Measurements from ENCODE around the gene PIK3R3. TPM values are rescaled to one million over a fixed set of nuclear protein-coding genes. Genes with fewer than 3 reads are reported as not detected.

Gene PIK3R3
- total RNA-seq, 1 experiment from 2014 or later, result 12.4 TPM

DNA sequence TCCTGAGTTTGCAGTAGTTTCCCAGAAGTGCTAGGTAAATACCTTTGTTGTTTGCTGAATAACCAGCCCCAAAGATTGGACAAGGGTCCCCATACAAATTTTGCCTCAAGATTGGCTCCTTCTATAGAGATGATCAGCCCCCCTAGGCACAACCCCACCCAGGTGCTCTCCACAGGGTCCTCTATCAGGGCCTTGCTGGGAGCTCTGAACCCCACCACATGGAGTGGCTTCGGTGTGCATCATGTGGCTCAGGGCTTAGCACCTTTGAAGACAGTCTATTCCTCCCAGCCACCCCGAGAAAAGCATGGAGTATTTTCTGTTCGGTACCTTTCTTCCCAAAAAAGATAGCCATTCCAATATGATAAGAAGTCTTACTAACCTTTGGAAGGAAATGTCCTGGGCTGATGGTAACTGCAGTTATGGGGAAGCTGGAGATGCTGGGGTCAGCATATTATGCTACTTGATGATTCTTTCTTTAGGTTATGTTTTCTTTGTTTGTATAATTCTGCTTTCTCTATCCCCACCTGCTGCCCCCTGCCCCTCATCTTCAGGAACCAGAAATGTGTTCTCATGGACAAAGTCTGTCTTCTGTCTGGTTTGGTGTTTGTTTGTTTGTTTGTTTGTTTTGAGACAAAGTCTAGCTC, 37.5 kb upstream of the PIK3R3 start:
- H3K9ac ChIP-seq (ENCODE audit: extremely low read depth, insufficient read length, low read length), result no peak overlapping the region
- no peak overlapping the region for H2BK15ac ChIP-seq (ENCODE audit: low read depth, low read length)
- no peaks in the 10 kb centered on the region for H3K79me2 ChIP-seq (ENCODE audit: insufficient read depth, low read length)
- Mint-ChIP-seq H3K27ac (no peak overlapping the region), H3K9me3 (no peaks in the 10 kb centered on the region; a peak in 1 of 5 replicates), H3K4me3 (no peak overlapping the region), H3K27me3 (ENCODE audit: low read depth) (peaks cover 52% of the 10 kb centered on the region), H3K36me3 (ENCODE audit: insufficient read depth in 1 of 3, low read depth in 3 of 3) (no peaks in the 10 kb centered on the region; a peak in 1 of 7 replicates), H3K4me1 (peaks cover 15 to 28% of the 10 kb centered on the region in 2 experiments)
- H3K18ac ChIP-seq (ENCODE audit: insufficient read length, low read depth, low read length), result no peak overlapping the region
- no peaks in the 10 kb centered on the region for H3K23me2 ChIP-seq (ENCODE audit: insufficient read length, low read depth, low read length, poor library complexity, severe bottlenecking)
- H2BK20ac ChIP-seq (ENCODE audit: low read depth, low read length, poor library complexity, severe bottlenecking), result no peak overlapping the region
- no peak overlapping the region for H3K4me2 ChIP-seq (ENCODE audit: insufficient read depth, insufficient read length, low read length)
- H4K20me1 ChIP-seq (ENCODE audit: control insufficient read depth, insufficient read depth, insufficient read length), result no peaks in the 10 kb centered on the region
- no peak overlapping the region for H4K5ac ChIP-seq (ENCODE audit: insufficient read length, low read depth, low read length)
- H2BK5ac ChIP-seq (ENCODE audit: insufficient read length, low read length), result no peak overlapping the region
- no peak overlapping the region for H3T11ph ChIP-seq (ENCODE audit: low read length)
- H3K4ac ChIP-seq (ENCODE audit: low read depth, low read length), result no peak overlapping the region
- H3K27ac ChIP-seq (ENCODE audit: insufficient read length, low read depth, low read length), result no peak overlapping the region
- no peaks in the 10 kb centered on the region for H3K79me1 ChIP-seq (ENCODE audit: insufficient read depth, low read depth, low read length, poor library complexity, severe bottlenecking)
- no peak overlapping the region for H2BK12ac ChIP-seq (ENCODE audit: insufficient read length, low read depth, low read length)
- H2AK5ac ChIP-seq (ENCODE audit: insufficient read length, low read length), result no peak overlapping the region
- no peaks in the 10 kb centered on the region for H3K9me3 ChIP-seq (ENCODE audit: control insufficient read depth, low read depth, low read length)
- peaks cover 10% of the 10 kb centered on the region; the same call in 1 of the 2 replicates for H3K4me1 ChIP-seq (ENCODE audit: insufficient read depth, low read length)
- no peak for DNase-seq
- no CpG with 5 or more reads among the region's 3 CpGs for WGBS (ENCODE audit: extremely low coverage, insufficient read length, low lambda C conversion rate)
- no peak overlapping the region for H3K23ac ChIP-seq (ENCODE audit: insufficient read length, low read depth, low read length)
- no peaks in the 10 kb centered on the region; the same call in 1 of the 2 replicates for H3K27me3 ChIP-seq (ENCODE audit: insufficient read depth, low read length)
- H2BK120ac ChIP-seq (ENCODE audit: low read depth, low read length, poor library complexity, severe bottlenecking), result no peak overlapping the region
- no peak overlapping the region for H3K56ac ChIP-seq (ENCODE audit: insufficient read length, low read depth, low read length)
- H2AFZ ChIP-seq (ENCODE audit: low read length), result no peak overlapping the region
- TF ChIP-seq, protein P1, sequence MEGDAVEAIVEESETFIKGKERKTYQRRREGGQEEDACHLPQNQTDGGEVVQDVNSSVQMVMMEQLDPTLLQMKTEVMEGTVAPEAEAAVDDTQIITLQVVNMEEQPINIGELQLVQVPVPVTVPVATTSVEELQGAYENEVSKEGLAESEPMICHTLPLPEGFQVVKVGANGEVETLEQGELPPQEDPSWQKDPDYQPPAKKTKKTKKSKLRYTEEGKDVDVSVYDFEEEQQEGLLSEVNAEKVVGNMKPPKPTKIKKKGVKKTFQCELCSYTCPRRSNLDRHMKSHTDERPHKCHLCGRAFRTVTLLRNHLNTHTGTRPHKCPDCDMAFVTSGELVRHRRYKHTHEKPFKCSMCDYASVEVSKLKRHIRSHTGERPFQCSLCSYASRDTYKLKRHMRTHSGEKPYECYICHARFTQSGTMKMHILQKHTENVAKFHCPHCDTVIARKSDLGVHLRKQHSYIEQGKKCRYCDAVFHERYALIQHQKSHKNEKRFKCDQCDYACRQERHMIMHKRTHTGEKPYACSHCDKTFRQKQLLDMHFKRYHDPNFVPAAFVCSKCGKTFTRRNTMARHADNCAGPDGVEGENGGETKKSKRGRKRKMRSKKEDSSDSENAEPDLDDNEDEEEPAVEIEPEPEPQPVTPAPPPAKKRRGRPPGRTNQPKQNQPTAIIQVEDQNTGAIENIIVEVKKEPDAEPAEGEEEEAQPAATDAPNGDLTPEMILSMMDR (conservative IDR thresholded peaks at IDR 0.05), result no peak
- H4K8ac ChIP-seq (replicated peaks; ENCODE audit: insufficient read length, low read depth, low read length), result no peak overlapping the region
- no peak overlapping the region for H3K14ac ChIP-seq (ENCODE audit: insufficient read depth, low read length)
- H4K91ac ChIP-seq (ENCODE audit: insufficient read length, low read depth, low read length), result no peak overlapping the region

Measured in H9 (cell line).